Measurements from ENCODE around the gene TNNT3.
"Not testable (repeated sequence)": the region's sequence is repeated elsewhere in the genome, so short reads cannot be mapped to it uniquely, and the experiment has no call there.

TNNT3 gene

DNA sequence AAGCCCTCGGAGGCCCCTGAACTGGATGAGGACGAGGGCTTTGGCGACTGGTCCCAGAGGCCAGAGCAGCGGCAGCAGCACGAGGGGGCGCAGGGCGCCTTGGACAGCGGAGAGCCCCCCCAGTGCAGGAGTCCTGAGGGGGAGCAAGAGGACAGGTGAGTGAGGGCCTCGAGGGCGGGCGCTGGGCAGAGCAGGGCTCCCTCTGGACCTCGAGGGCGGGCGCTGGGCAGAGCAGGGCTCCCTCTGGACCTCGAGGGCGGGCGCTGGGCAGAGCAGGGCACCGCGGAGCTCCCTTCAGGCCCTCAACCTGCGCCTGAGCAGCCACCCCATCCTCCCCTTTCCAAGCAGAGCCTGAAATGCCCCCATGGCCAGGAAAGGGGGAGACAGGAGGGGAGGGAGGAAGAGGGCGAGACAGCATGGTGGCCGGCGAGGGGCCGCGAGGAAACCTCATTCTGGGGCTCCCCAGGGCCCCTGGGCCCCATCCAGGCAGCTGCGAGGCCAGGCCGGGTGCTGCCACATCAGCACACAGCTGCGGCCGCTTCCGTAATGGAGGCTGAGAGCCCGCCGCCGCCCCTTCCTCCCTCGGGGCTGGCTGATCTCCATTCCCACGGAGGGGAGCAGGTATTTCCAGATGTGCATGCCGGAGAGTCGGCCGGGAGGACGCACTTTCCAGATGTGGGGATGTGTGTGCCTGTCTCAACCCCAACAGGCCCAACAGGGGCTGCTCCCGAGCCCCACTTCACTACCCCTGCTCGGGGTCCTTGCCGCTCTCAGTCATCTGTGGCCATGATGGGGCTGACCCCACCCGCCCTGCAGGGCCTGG lies 37.9 kb upstream of the TNNT3 start:
- no peak for DNase-seq (ENCODE audit: low read depth, low spot score)

DNA sequence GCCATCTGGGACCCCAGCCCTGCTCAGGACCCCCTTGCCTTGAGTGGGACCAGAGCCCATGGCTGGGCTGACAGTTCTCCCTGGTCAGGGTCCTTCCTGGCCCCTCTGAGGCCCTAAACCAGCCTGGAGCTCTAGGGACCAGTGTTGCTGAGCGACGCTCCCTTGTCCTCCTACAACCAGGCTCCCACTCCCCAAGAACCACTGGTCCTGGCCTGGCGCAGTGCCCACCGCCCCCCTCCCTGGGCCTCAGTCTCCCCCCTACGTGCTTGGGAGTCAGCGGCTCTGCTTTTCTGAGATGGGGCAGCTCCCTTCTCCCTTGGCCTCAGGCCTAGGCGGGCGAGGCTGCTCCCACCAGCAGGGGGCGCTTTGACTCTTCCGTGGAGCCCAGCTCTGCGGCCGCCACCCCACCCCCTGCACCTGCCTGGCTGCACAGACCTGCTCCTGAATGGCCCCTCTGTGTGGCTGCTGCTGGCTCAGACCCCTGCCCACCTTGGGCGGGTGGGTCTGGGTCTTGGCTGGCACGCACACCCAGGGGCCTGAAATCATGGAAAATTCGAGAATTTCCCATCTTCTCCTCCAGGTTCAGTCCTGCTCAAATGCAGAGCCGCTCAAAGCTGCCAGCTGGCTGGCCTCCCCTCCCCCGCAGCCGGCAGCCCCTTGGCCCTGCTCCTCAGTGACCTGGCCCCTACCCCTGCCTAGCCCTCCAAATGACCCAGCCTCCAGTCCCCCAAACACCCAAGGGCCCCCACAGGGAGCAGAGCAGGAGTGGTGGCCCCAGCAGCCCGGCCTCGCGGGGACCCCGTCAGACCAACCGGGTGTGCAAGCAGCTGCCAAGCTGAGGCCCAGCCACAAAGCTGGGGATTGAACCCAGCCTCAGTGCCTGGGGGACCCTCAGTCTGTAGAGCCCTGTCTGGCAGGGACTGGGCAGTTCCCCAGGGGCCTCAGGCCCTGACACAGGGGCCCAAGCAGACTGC lies 37.0 kb upstream of the TNNT3 start:
- DNase-seq (ENCODE audit: low read depth, low spot score), result peak; percentile 51

DNA sequence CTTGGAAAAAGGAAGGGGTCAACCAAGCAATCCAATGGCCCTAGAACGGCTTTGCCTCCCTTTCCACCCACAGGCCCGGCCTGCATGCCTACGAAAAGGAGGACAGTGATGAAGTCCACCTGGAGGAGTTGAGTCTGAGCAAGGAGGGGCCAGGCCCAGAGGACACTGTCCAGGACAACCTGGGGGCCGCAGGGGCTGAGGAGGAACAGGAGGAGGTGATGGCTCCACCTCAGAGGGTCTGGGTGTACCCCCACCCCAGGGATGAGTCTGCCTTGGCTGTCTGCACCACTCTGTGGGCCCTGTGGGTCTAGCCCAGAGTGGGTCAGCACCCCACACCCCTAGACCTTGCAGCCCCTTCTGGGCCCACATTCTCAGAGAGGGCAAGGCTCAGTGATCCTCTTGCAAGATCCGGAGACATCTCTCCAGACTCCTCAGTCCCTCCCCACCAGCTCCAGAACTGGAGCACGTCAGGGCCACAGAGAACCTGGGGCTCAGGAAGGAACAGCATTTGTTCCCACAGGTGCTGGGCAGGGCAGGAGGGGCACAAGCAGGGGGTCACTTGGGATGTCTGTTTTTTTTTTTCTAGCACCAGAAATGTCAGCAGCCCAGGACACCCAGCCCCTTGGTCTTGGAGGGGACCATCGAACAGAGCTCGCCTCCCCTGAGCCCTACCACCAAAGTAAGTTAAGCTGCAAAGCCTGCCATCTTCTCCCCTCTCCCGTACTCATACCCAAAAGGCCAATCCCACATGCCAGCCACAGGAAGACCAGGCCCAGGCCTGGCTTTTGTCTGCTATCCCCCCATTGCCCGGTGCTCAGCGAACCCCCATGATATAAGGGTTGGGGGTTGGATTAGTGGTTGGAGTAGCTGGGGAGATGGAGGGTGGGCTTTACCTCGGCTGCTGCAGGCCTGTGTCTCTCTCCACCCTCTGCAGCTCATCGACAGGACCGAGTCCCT lies 35.9 kb upstream of the TNNT3 start:
- no peak for DNase-seq (ENCODE audit: low read depth, low spot score)

DNA sequence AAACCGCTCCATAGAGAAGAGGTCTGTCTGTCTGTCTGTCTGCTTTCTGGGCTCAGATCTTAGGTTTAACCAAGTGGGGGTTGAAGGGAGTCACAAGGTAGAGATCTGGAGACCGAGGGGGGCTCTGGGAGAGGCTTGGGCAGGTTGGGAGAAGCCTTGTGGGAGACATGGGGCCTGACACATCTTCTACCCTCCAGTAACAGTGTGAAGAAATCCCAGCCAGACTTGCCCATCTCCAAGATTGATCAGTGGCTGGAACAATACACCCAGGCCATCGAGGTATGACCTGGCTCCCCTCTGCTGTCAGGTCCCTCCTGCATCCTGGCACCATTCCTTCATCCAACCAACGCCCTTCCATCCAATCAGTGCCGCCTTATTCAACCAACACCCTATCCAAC lies 35.2 kb upstream of the TNNT3 start:
- no peak for DNase-seq (ENCODE audit: low read depth, low spot score)

DNA sequence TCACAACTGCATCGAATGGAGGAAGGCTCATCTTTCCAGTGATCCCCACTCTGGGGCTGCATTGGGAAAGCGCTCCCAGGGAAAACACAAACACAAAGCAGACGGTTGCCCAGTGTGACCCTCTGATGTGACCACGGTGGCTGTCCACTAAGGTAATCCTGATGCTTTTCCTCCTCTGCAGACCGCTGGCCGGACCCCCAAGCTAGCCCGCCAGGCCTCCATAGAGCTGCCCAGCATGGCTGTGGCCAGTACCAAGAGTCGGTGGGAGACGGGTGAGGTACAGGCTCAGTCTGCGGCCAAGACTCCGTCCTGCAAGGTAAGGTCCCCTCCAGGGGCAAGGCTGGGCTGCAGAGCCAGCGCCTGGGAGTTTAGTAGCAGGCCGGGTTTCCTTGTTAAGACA lies 33.0 kb upstream of the TNNT3 start:
- DNase-seq (ENCODE audit: low read depth, low spot score), result not testable (repeated sequence)

DNA sequence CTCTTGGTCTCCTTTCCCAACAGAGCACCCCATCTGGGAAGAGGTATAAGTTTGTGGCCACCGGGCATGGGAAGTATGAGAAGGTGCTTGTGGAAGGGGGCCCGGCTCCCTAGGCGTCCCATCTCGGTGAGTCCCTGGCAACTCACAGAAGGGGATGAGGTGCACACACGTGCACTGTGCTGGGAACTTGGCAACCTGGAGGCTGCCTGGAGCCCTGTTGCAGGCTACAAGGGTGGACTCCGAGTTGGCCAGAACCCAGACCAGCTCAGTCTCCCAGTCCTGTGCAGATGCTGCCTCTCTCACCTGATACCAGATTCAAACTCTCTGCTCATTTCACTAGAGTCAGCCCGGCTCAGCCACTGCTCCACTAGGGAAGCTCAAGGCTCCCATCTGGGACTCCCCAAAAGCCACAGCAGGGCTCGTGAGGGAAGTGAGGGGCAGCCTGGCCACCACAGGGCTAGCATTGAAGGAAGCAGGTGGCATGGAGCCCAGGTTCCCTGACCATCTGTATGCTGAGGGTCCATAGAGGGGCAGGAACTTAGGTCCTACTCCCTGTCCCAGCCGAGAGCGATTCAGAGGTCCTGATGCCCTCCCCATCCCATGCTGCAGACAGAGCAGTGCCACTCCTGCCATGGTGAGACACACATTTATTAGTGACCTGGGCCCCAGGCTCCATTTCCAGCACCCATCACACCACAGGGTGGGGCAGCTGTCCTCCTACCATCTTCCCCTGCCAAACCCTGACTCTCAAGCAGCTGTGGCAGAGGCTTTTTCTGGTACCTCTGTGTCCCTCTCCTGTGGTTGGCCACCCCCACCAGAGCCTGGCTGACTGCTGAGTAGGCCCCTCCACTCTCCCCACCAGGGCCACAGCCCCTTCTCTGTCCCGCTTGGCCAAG lies 31.8 kb upstream of the TNNT3 start:
- DNase-seq (ENCODE audit: low read depth, low spot score), result no peak

DNA sequence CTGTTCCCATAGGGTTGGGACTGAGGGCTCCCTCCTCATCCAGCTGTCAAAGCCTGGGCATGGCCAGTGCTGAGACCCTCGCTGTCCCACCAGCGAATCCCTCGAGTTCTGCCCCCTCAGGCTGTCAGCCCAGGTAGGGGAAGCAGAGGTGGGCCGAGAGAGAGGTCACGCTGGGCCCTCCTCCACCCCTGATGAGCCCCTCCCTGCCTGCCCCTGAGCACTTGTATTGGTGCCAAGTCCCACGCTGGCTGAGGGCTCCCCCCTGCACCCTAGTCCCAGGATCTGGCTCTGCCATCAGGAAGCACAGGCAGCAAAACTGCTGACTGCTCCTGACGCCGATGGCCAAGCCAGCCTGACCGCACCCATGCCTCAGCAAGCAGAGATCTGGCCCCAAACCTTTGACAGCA lies 31.2 kb upstream of the TNNT3 start:
- no peak for DNase-seq (ENCODE audit: low read depth, low spot score)

DNA sequence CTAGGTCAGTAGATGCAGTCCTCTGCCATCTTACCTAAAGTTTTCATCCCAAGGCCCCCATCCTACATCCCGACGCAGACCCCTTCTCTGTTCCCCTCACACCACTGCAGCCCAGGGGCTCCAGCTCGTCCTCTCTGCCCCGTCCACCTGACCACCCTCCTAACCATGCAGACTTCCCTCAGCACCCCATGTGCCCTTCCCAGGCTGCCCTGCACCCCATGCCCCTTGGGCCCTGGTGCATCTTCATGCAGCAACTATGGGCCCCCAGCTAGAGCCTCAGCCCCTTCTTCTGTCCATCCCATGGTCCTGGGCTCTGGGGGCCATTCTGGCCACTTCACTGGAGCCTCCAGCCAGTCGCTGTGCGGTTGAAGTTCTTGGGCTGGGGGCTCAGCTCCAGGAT lies 30.7 kb upstream of the TNNT3 start:
- DNase-seq (ENCODE audit: low read depth, low spot score), result no peak

DNA sequence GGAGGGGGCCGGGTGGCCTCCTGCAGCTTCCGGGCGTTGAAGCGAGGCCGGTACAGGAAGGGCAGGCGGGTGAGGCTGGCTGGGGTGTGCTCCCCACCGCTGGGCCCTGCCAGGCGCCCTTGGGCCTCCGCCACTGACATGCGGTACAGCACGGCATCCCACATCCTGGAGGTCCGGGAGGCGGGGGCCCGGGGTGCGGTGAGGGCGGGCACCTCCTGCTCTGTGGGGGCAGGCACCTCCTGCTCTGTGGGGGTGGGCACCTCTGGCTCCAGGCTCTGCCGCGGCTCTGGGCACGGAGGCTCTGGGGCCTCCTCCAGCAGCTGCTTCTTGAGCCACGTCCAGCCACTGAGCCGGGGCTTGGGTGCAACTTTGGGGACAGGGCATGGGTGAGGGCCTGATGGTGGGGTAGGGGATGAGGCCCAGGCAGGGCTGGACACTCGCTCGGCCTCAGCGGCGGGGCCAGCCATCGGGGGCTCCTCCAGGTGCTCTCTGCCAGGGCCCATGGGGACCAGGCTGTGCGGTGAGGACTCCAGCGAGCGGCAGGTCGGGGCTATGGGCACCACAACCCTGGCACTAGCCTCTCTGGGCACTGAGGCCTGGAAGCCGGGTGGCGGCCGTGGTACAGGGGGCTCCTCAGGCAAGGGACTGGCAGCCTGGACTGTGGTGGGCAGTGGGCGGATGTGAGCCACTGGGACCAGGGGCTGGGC lies 30.1 kb upstream of the TNNT3 start:
- DNase-seq (ENCODE audit: low read depth, low spot score), result no peak

DNA sequence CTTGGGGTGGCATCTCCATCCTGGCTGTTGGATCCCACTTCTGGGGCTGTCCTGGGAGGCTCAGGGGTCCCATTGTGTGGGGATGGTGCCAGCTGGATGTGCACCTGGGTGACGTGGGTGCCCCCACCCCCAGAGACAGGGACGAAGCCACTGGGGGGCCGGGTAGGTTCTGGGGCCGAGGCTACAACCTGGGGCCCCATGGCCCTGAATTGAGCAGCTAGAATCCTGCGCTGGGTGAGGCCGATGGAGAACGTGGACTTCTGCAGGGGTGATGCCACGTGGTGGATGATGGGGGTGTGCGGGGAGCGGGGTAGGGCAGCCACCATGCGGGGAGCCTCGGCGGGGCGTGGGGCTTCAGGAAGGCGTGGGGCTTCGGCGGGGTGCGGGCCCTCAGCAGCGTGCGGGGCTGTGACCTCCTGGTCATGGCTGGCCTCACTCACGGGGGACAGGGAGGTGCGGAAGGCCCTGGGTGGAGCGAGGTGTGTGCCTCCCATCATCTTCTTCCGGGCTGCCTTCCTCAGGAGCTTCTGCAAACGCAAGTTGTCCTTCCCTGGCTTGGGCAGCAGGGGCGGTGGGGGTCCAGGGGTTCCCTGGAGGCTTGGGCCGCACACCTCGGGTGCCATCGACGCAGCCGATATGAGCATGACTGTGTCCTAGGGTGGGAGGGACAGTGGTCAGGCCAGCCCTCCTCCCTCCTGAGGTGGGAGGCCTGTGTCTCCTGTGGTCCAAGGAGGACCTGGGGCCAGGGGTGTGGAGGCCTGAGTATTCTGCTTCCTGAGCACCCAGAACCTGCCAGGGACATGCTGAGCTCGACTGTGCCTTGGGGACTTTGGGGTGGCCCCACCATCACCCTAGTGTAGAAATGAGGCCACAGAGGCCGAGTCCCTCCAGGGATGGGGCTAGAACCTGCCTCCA lies 29.3 kb upstream of the TNNT3 start:
- DNase-seq (ENCODE audit: low read depth, low spot score), result no peak

DNA sequence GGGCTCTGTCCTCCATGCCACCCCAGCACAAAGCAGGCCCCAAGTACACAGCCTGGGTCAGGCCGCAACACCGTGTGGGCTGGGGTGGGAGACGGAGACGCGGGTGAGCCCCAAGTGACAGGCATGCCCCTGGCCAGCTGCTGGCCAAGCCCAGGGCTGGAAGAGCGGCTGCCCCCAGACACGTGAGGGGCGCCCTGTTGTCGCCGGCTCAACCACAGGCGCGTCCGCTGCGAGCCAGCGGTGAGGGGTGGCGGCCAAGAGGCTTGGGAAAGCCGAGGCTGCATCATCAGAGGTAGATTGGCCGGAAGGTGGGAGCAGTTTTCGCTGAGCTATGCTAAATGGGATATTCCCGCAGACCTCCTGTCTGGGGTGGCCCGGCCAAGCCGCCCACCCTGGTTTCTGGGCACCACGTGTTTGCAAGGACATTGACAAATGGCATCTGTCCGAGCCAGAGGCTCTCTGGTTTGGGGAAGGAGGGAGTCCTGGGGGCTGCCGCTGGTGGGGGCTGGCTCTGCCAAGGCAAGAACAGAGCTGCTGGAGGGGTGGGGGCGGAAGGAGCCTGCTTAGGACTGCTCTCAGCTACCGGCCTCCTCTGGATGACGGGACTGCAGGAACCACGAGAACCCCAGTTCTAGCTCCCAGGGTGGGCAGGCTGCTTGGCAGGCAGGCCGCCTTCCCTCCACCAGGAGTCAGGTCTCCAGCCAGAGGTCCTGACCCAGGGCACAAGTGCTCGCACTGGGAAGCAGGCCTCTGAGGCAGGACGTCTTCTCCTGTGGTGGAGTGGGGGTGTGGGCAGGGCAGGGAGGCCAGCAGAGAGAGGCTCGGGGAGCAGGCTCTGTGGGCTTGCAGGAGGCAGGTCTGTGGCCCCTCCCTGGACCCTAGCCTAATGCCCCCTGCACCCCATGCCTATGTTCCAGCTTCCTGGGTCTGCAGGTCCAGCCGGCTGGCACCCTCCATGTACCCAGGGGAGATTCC lies 28.4 kb upstream of the TNNT3 start:
- no peak for DNase-seq (ENCODE audit: low read depth, low spot score)

DNA sequence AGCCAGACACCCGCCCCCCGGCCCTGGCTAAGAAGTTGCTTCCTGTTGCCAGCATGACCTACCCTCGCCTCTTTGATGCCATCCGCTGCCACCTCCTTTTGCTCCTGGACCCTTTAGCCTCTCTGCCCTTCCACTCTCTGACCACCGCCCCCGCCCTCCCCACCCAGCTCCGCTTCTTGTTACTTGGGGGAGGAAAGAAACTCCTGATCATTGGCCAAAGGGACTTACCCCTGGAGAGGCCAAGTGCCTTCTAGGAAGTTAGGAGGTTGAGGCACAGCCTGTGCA lies 27.7 kb upstream of the TNNT3 start, which contains the start of gene PRR33:
Gene PRR33 (minus strand): TSS at position 65 of the 285 bp plus-strand sequence. CDS start 1,311 bp downstream, outside the sequence.
- no peak for DNase-seq (ENCODE audit: low read depth, low spot score)

DNA sequence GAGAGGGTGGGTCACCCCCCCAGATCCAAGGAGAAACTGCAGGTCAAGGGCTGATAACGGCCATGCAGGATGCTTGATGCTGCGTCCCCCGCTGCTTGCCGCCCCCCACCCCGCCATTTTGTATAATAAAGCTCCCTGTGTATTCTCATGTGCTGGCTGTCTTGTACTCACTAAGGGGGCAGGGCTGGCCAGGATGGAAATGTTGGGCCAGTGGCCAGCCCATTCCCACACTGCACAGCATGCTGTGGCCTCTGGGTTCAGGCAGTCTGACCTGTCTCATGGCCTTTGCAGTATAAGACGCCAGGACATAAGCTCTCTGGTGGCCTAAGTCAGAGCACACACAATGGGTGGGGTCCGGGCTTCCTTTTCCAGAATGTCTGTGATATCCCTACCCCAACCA lies 27.4 kb upstream of the TNNT3 start:
- no peak for DNase-seq (ENCODE audit: low read depth, low spot score)

DNA sequence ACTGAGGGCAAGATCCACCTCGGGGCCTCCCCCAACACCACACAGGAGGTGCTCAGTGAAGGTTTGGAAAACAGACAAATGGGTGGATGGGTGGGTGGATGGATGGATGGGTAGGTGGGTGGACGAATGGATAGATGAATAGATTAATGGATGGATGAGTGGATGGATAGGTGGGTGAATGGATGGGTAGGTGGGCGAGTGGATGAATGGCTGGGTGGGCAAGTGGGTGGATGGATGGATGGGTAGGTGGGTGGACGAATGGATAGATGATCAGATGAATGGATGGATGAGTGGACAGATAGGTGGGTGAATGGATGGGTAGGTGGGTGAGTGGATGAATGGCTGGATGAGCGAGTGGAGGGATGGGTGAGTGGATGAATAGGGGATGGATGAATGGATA lies 26.9 kb upstream of the TNNT3 start:
- no peak for DNase-seq (ENCODE audit: low read depth, low spot score)

DNA sequence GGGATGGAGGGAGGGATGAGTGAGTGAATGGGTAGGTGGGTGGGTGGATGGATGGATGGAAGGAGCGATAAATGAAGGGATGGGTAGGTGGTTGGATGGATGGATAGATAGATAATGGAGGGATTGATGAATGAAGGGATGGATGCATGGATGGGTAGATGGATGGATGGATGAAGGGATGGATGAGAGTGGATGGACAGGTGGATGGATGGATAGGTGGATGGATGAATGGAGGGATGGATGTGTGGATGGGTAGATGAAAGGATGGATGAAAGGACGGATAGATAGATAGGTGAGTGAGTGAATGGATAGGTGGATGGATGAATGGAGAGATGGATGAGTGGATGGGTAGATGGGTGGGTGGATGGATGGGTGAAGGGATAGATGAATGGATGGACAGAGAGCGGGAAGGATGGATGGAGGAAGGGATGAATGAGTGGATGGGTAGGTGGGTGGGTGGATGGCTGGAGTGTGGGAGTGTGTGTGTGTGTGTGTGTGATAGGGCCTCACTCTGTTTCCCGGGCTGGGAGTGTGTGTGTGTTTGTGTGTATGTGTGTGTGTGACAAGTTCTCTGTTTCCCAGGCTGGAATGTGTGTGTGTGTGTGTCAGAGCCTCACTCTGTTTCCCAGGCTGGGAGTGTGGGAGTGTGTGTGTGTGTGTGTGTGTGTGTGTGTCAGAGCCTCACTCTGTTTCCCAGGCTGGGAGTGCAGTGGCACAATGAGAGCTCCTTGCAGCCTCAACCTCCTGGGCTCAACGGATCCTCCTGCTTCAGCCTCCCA lies 25.7 kb upstream of the TNNT3 start:
- DNase-seq (ENCODE audit: low read depth, low spot score), result no peak

DNA sequence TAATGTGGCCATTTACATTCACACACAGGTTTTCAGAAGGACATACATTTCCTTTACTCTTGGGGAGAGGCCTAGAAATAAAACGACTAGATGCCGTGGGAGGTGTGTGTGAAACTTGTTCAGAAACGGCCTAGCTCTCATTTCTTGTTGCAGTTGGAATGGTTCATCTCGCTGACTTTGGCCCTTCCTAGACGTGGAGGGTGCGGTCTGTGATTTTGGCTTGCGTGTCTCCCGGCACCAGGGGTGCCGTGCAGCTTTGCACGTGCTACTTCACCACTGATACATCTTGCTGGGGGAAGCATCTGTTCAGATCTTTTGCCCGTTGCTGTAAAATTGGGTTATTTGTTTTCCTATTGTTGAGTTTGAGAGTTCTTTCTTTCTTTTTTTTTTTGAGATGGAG lies 24.7 kb upstream of the TNNT3 start:
- DNase-seq (ENCODE audit: low read depth, low spot score), result no peak

DNA sequence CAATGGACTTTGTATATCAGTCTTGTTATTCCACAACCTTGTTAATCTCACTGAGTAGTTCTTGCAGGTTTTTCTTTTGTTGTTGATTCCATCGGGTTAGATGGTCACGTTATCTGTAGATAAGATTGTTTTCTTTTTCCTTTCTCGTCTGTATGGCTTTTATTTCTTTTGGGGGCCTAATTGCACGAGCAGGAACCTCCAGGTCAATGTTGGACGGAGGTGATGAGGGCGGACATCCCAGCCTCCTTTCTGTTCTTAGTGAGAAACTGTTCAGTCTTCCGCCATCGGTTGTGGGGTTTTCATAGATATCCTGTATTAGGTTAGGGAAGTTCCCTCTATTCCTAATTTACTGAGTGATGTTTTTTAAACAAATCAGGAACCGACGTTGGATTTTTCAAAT lies 23.0 kb upstream of the TNNT3 start:
- no peak for DNase-seq (ENCODE audit: low read depth, low spot score)

Data from smooth muscle cell of the brain vasculature (primary cell).